Measurements from ENCODE around the gene KIF2A. TPM values are rescaled to one million over a fixed set of nuclear protein-coding genes. Genes with fewer than 3 reads are reported as not detected.

The KIF2A gene
- total and polyA plus RNA-seq, 2 of the 8 experiments (the other 6 are each of a cell fraction or from before 2014, with no cell fraction given): 18.4 to 97.1 TPM

DNA sequence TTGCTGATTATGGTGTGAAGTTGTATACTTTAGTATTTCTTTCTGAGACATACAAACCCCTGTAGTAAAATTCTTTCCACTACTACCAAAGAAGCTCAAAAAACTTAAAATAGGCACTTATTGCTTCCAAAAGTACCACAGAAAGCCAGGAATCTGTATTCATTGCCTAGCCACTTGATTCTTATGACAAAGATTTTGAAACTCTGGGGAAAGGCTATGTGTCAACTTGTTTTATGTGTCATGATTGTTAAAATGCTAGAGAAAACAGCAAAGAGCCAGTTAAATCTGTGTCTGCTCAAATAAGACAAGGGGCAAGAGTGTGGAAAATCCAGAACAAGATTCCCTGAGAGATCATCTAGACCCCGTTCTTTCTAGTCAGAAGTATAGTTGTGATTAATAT, 6.0 kb downstream of the KIF2A start:
- no peak overlapping the region for H2BK20ac ChIP-seq (ENCODE audit: low read length)
- H3K56ac ChIP-seq (replicated peaks; ENCODE audit: insufficient read length, low read depth, low read length): no peak overlapping the region
- no peak overlapping the region for H2BK12ac ChIP-seq (ENCODE audit: low read depth, low read length)
- peaks cover 5% of the 10 kb centered on the region; the same call in 1 of the 2 replicates for H3K23me2 ChIP-seq (ENCODE audit: low read depth, low read length)
- H4K8ac ChIP-seq (ENCODE audit: extremely low read depth, insufficient read depth, low read length): no peak overlapping the region
- H3K14ac ChIP-seq (ENCODE audit: insufficient read length): no peak overlapping the region
- H2AK5ac ChIP-seq (ENCODE audit: low read depth, low read length): no peak overlapping the region
- H3K79me2 ChIP-seq (ENCODE audit: control insufficient read depth in 1 of 2, insufficient read depth in 2 of 2, low read length in 2 of 2): peaks cover 46 to 99% of the 10 kb centered on the region in 2 experiments
- no peak overlapping the region for H3K9ac ChIP-seq (replicated peaks in 1 of 4; ENCODE audit: extremely low read depth in 1 of 4, low read depth in 3 of 4, low read length in 3 of 4)
- FAIRE-seq (no peak), DNase-seq (ENCODE audit: low read depth in 1 of 2, low spot score in 2 of 2) (no peak)
- no peaks in the 10 kb centered on the region; the same call in 1 of the 2 replicates for H3K79me1 ChIP-seq (ENCODE audit: low read depth, low read length)
- H2BK120ac ChIP-seq (replicated peaks; ENCODE audit: low read depth, low read length): no peak overlapping the region
- peaks cover 0 to 5% (median 0%) of the 10 kb centered on the region in 4 experiments; a peak in 2 of 8 replicates for H3K36me3 ChIP-seq (ENCODE audit: control insufficient read depth in 2 of 4, insufficient read depth in 4 of 4, low read length in 3 of 4)
- H3K9me3 ChIP-seq (ENCODE audit: insufficient read depth in 2 of 2, low read depth in 1 of 2, low read length in 1 of 2): no peaks in the 10 kb centered on the region
- peaks cover 22 to 24% of the 10 kb centered on the region in 2 experiments for H4K20me1 ChIP-seq (replicated peaks in 1 of 2; ENCODE audit: control insufficient read depth in 1 of 2, insufficient read depth in 2 of 2, low read length in 2 of 2)
- ChIA-PET POLR2A (ENCODE audit: partially characterized antibody) (interaction anchor here (1.6 kb wide), 1 partner anchor 17 kb away, joined by 5 read pairs; no protein-coding TSS in a partner anchor), CTCF (ENCODE audit: partially characterized antibody) (interaction anchor here (0.9 to 1.2 kb wide), 2 partner anchors 20 to 319 kb away, joined by 3 read pairs; no protein-coding TSS in a partner anchor)
- H3K4me1 ChIP-seq (replicated peaks in 1 of 4; ENCODE audit: control insufficient read depth in 3 of 4, insufficient read depth in 4 of 4, low read length in 3 of 4): peaks cover 0 to 8% (median 2%) of the 10 kb centered on the region in 4 experiments; a peak in 4 of 7 replicates
- H3K4me2 ChIP-seq (ENCODE audit: insufficient read depth in 1 of 2, low read depth in 2 of 2, low read length in 2 of 2): no peak overlapping the region
- H2AFZ ChIP-seq (ENCODE audit: low read length): no peak overlapping the region
- H2BK15ac ChIP-seq (ENCODE audit: low read length): no peak overlapping the region
- H4K91ac ChIP-seq (replicated peaks; ENCODE audit: insufficient read length, low read length): no peak overlapping the region
- H3K23ac ChIP-seq (ENCODE audit: insufficient read length): no peak overlapping the region
- H3K18ac ChIP-seq (ENCODE audit: extremely low read depth, low read length): no peak overlapping the region
- H2BK5ac ChIP-seq (ENCODE audit: low read depth, low read length): no peak overlapping the region
- WGBS, 2 experiments (ENCODE audit: extremely low coverage in 1 of 2, insufficient coverage in 1 of 2, insufficient read length in 1 of 2, insufficient replicate concordance in 2 of 2, low coverage in 1 of 2, low lambda C conversion rate in 2 of 2, missing lambda C conversion rate in 1 of 2): 83% methylated on average over 1 of the region's 1 CpG; no CpG with 5 or more reads in 1 of the 2 experiments
- no peak overlapping the region for H3K27ac ChIP-seq (ENCODE audit: low read depth, low read length)
- no peaks in the 10 kb centered on the region for H3K27me3 ChIP-seq (replicated peaks in 1 of 4; ENCODE audit: control insufficient read depth in 3 of 4, extremely low read depth in 1 of 4, insufficient read depth in 3 of 4, low read length in 3 of 4)
- H3K4me3 ChIP-seq (ENCODE audit: extremely low read depth in 1 of 4, insufficient read depth in 2 of 4, low read depth in 3 of 4, low read length in 4 of 4): no peak overlapping the region
- no peak overlapping the region for H3K4ac ChIP-seq (replicated peaks; ENCODE audit: insufficient read length, low read depth, low read length)
- no peak overlapping the region for H4K5ac ChIP-seq (ENCODE audit: insufficient read length, low read depth, low read length)
- TF ChIP-seq SRF (IDR thresholded peaks at IDR 0.05; ENCODE audit: low read depth, low read length) (no peak), CTBP2 (IDR thresholded peaks at IDR 0.05; ENCODE audit: borderline replicate concordance, insufficient read depth, insufficient read length, low read length) (no peak), RXRA (IDR thresholded peaks at IDR 0.05; ENCODE audit: insufficient read depth, low read depth, low read length) (no peak), SP2 (IDR thresholded peaks at IDR 0.05; ENCODE audit: low read length) (no peak), FOSL1 (IDR thresholded peaks at IDR 0.05; ENCODE audit: insufficient read depth, low read depth, low read length) (no peak), CHD1 (IDR thresholded peaks at IDR 0.05; ENCODE audit: low read depth, low read length) (no peak), SIRT6 (IDR thresholded peaks at IDR 0.05; ENCODE audit: low read length) (no peak), ASH2L (IDR thresholded peaks at IDR 0.05; ENCODE audit: low read length) (no peak), SUZ12 (IDR thresholded peaks at IDR 0.05; ENCODE audit: low read length) (no peak), BRCA1 (IDR thresholded peaks at IDR 0.05; ENCODE audit: low read depth, low read length) (no peak)
- TF ChIP-seq, protein P1, sequence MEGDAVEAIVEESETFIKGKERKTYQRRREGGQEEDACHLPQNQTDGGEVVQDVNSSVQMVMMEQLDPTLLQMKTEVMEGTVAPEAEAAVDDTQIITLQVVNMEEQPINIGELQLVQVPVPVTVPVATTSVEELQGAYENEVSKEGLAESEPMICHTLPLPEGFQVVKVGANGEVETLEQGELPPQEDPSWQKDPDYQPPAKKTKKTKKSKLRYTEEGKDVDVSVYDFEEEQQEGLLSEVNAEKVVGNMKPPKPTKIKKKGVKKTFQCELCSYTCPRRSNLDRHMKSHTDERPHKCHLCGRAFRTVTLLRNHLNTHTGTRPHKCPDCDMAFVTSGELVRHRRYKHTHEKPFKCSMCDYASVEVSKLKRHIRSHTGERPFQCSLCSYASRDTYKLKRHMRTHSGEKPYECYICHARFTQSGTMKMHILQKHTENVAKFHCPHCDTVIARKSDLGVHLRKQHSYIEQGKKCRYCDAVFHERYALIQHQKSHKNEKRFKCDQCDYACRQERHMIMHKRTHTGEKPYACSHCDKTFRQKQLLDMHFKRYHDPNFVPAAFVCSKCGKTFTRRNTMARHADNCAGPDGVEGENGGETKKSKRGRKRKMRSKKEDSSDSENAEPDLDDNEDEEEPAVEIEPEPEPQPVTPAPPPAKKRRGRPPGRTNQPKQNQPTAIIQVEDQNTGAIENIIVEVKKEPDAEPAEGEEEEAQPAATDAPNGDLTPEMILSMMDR (IDR thresholded peaks at IDR 0.05; ENCODE audit: control extremely low read depth in 1 of 3, insufficient read depth in 1 of 3, low read depth in 1 of 3, low read length in 3 of 3): no peak

Data from H1 (cell line).